Right forelimb (tissue), 1 donor: ENCODE results near the gene VPS11.
"Not testable (repeated sequence)": the region's sequence is repeated elsewhere in the genome, so short reads cannot be mapped to it uniquely, and the experiment has no call there.

ENCODE experiments used
- DNase-seq: peaks from one replicate; pipeline ENCODE4 v3.0.0-alpha.2; 2018

The VPS11 gene

GRCh38 chr11:119039471-119039870 is 28.1 kb upstream of the VPS11 start:
- DNase-seq = not testable (repeated sequence)

- DNase-seq = no peak
These were observed 25.6 kb upstream of the VPS11 start for GRCh38 chr11:119041821-119042514.

GRCh38 chr11:119042927-119043326 is 24.7 kb upstream of the VPS11 start:
- DNase-seq = no peak

DNA sequence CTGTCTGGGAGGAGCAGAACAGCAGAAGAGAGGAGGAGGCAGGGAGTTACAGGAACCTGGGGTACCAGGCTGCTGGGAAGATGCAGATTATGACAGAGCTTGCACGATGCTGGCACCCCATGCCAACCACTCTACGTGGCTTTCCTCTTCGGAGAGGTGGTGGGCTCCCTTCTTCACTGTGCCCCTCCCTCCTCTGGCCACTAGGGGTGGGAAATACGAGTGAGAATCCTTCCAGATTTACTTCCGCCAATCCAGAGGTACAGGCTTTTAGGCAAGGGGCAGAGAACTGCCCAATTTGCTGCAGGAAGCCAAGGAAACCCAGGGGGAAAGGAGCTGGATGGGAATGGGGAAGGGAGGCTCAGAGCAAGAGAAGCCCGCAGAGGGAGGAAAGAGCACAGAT is 22.9 kb upstream of the VPS11 start:
- no peak for DNase-seq

DNA sequence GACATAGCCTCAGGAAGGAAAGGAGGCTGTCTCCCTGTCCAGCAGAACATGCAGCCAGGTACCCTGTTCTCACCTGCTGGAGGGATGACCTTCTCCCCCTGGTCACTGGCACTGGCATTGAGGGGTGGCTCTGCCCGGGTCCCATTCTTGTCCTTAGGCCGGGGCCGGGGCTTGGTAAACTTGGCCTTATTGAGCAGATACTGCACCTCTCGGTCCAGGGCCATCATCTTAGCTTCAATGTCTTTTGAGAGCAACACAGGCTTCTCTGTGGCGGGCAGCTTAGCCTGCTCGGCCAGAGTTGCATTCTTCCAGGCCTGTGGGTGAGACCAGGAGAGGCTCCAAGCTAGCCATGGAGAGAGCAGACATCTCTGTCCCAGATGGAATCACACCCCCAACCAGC is 21.1 kb upstream of the VPS11 start:
- no peak for DNase-seq

DNA sequence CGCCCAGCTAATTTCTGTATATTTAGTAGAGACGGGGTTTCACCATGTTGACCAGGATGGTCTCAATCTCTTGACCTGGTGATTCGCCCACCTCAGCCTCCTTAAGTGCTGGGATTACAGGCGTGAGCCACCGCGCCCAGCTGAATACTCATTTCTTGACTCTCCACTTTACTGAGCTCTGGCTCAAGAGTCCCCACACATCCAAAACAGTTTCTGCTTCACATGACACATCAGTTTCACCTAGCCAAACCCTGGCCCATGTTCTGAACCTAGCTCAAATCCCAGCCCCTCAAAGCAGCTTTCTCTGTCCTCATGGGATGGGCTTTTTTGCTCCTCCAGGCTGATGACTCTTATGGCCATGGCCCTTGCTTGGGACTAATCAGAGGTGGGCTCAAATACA is 20.4 kb upstream of the VPS11 start:
- DNase-seq = no peak

- no peak for DNase-seq
These were observed 19.0 kb upstream of the VPS11 start for GRCh38 chr11:119048644-119049043.

- DNase-seq = no peak
These were observed 18.5 kb upstream of the VPS11 start for GRCh38 chr11:119049081-119049480.

- no peak for DNase-seq
These were observed 16.0 kb upstream of the VPS11 start for GRCh38 chr11:119051440-119052162.

DNA sequence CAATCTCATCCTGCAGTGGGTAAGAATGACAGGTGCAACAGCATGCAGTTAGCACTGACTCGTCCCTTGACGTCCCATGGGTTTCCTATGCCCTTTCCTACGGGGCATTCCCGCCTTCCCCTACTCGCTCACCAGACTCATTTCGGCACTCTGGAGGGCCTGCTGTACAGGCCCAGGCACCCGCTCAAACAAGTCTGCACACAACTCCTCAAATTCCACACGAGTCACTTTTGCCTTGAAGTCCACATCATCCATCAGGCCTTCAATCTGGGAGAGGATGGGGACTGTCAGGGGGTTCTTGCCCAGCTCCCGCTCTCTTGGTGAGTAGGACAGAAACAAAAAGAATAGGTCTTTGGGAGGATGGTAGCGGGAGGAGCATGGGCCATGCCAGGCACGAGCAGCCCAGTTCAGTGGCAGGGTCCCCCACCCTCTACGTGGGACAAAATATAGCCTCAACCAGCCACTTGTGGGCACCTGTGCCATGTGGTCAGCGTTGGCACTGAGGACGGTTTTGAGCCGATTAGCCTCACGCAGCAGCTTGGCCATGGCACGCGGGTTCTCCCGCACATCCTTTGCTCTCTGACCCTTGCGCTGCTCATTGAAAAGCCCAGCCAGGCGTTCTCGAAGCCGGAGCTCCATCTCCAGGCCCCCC is 15.3 kb upstream of the VPS11 start:
- DNase-seq = no peak

DNA sequence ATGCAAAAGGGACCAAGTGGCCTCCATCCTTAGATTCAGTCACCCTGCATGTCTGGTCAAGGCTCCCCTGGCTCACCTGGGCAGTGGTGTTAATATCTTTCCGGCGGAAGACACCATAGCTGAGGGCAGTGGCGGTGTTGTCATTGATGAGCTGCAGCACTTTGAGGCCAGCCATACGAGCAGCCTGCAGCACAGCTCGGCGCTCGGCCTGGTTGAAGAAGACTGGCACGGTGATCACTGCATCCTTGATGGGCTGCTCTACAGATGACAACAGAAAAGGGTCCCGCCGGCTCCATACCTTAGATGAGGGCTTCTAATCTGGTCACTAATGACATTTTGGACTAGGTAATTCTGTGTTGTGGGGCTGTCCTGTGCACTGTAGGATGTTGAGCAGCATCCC is 13.2 kb upstream of the VPS11 start:
- DNase-seq = no peak

DNA sequence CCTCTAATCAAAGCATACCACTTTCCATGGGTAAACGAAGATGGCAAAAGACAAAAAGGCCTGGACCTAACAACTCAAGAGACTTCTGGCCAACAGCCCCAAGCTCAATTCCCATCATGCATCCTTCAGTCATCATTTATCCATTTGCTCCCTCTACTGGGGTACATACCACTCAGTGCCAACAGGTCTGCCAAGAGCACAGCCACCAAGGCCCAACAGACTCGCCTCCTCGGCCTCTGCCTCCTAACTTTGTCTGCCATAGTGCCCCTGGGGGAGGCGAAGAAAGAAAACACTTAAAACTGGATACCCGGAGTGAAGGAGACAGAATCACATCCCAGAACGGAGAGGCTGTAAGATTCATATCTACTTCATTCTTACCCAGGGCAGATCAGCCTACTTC is 11.7 kb upstream of the VPS11 start:
- no peak for DNase-seq

- peak; percentile 51 for DNase-seq
These were observed 11.1 kb upstream of the VPS11 start for GRCh38 chr11:119056421-119056999.

DNA sequence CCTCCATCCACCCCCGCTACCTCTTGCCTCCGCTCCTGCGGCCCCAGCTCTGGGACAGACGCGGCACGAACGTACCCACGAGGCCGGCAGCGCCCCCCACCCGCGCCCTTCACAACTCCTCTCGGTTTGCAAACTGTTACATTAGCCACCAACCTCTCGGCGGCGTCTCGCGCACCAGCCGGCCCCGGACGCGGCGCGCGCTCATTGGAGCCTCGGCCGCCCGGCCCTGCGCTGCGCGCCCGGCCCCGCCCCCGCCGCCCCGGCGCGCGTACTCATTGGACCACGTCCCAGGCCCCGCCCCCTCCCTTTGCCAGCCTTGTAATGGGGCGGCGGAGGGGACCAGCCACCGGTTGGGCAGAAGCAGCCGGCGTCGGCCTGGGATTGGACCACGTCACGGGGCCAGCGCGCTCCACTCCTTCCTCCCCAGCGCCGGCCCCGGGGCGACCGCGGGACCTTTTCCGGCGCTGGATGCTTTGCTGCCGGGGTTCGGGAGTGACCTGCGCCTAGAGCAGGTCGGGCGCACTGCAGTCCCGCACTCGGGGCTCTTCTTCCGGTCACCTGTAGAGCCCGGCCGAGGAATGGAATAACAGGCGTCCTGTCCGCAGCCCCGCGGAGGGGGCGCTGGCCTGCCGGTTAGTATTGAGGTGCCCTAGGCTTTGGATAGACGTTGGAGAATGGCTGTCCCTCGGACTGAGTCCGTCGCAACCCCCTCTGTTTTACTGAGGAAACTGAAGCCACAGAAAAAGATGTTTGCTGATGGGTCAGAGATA is 10.4 kb upstream of the VPS11 start, which contains the start of gene HYOU1:
Gene HYOU1, minus strand, starts transcription at position 206 of the 770 bp plus-strand sequence. CDS start 1,045 bp downstream, outside the sequence.
- peak; percentile 99 for DNase-seq

- DNase-seq = not testable (repeated sequence)
These were observed 8.5 kb upstream of the VPS11 start for GRCh38 chr11:119059128-119059527.

GRCh38 chr11:119061256-119061655 is 6.4 kb upstream of the VPS11 start:
- no peak for DNase-seq

- no peak for DNase-seq
These were observed 4.8 kb upstream of the VPS11 start for GRCh38 chr11:119062779-119063178.

DNA sequence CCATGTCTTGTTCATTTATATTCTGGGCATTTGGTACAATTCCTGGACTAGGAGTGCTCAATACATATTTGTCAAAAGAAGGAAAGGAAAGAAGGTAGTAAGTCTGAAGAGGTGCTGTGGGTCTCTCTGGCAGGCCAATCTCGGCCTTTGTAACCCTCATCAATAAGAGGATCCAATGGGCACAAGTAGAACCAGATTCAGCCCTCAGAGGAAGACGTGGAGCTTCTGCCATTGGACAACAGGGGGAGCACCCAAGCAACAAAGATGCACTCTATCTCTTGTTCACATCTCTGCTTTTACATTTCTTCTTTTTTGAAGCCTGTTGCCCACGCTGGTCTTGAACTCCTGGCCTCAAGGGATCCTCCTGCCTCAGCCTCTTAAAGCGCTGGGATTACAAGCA is 2.2 kb upstream of the VPS11 start:
- no peak for DNase-seq

- no peak for DNase-seq
These were observed 10.2 kb downstream of the VPS11 start for GRCh38 chr11:119077839-119078238.

DNA sequence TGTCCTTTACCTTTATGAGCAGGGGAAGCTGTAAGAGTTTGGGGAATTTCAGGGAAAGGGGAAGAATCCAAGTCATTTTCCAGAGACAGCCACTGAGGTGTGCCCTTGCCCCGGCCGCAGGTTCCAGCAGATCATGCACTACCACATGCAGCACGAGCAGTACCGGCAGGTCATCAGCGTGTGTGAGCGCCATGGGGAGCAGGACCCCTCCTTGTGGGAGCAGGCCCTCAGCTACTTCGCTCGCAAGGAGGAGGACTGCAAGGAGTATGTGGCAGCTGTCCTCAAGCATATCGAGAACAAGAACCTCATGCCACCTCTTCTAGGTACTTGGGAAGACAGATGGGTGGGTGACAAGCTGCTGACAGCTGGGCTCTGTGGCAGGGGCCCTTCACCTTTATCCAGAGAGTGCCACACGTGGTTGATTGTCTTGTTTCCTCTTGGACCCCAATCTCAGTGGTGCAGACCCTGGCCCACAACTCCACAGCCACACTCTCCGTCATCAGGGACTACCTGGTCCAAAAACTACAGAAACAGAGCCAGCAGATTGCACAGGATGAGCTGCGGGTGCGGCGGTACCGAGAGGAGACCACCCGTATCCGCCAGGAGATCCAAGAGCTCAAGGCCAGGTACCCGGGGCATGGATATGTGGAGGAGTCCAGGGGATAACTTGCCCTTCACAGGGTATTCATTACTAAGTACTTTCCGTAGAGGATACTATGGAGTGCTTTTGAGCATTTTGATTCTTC is 11.2 kb downstream of the VPS11 start:
- no peak for DNase-seq

- no peak for DNase-seq
These were observed 14.2 kb downstream of the VPS11 start for GRCh38 chr11:119081682-119082260.
